CD4-positive, alpha-beta T cell (primary cell): ENCODE data around the gene TXNRD2. TPM values are rescaled to one million over a fixed set of nuclear protein-coding genes. Genes with fewer than 3 reads are reported as not detected.
A peak's percentile ranks its signal among the peaks of the same experiment; 100 is the strongest.

Source experiments
- ATAC-seq: fragments of 200-7000 bp; cut with Tn5 transposase; one replicate; pipeline ENCODE4 v1.10.0; 2022; ENCODE audit warnings: mild to moderate bottlenecking; ENCODE audit not compliant: poor library complexity
- CTCF ChIA-PET: fragments of 350-600 bp; sonication (Branson Sonifier 250); formaldehyde crosslinking; loops from one replicate; lab custom pipeline; 2021; ENCODE audit warnings: antibody characterized with exemption, inconsistent platforms; lab: Charles Lee
- POLR2A ChIA-PET: fragments of 350-600 bp; sonication (Branson Sonifier 250); formaldehyde crosslinking; loops from one replicate; lab custom pipeline; 2021; ENCODE audit warnings: antibody characterized with exemption, inconsistent platforms; lab: Charles Lee
- DNase-seq, 14 experiments: peaks; one replicate each; pipeline ENCODE4 v3.0.0-alpha.2; 2013 to 2020; ENCODE audit warnings: mixed read lengths in 2 of 14
- H3K27ac ChIP-seq, 2 donors: one replicate each; pipeline versions ENCODE4 v1.5.1 to v1.7.0; 2013; ENCODE audit warnings: low read length in 2 of 2, low read depth in 1 of 2, mild to moderate bottlenecking in 1 of 2
- H3K27me3 ChIP-seq, 2 experiments: 1 replicate in 1 of 2; 2 replicates in 1 of 2; pipeline versions ENCODE4 v1.6.1 to v1.7.0; 2013; ENCODE audit warnings: low read length in 2 of 2, control low read depth in 1 of 2, mild to moderate bottlenecking in 1 of 2, moderate library complexity in 1 of 2; ENCODE audit not compliant: insufficient read depth in 2 of 2, control insufficient read depth in 1 of 2
- H3K36me3 ChIP-seq: one replicate; pipeline ENCODE4 v1.6.1; 2013; ENCODE audit warnings: low read length, control low read depth; ENCODE audit not compliant: insufficient read depth
- H3K4me1 ChIP-seq: one replicate; pipeline ENCODE4 v1.6.1; 2013; ENCODE audit warnings: low read length, control low read depth; ENCODE audit not compliant: insufficient read depth
- H3K4me3 ChIP-seq: one replicate; pipeline ENCODE4 v1.5.1; 2013; ENCODE audit warnings: mild to moderate bottlenecking, low read length, moderate library complexity
- H3K9me3 ChIP-seq, 2 experiments: 1 replicate in 1 of 2; 2 replicates in 1 of 2; pipeline versions ENCODE4 v1.6.1 to v1.7.0; 2013; ENCODE audit warnings: low read length in 2 of 2, mild to moderate bottlenecking in 2 of 2, control low read depth in 1 of 2, moderate library complexity in 1 of 2; ENCODE audit not compliant: control insufficient read depth in 1 of 2, insufficient read depth in 1 of 2
- H3K27ac Mint-ChIP-seq: one replicate; pipeline ENCODE4 v1.8.0; 2020; ENCODE audit warnings: mixed read lengths
- H3K27me3 Mint-ChIP-seq: one replicate; pipeline ENCODE4 v1.8.0; 2021; ENCODE audit warnings: mixed read lengths
- H3K36me3 Mint-ChIP-seq: one replicate; pipeline ENCODE4 v1.8.0; 2021; ENCODE audit warnings: low read depth, mixed read lengths
- H3K4me1 Mint-ChIP-seq: one replicate; pipeline ENCODE4 v1.8.0; 2021; ENCODE audit warnings: low read depth, mixed read lengths
- H3K4me3 Mint-ChIP-seq: one replicate; pipeline ENCODE4 v1.8.0; 2020; ENCODE audit warnings: mild to moderate bottlenecking, mixed read lengths
- H3K9me3 Mint-ChIP-seq: one replicate; pipeline ENCODE4 v1.8.0; 2020; ENCODE audit warnings: mixed read lengths
- intact Hi-C, 2 experiments: fragments of 100-400 bp; cut with DNase I in 1 of 2; cut with micrococcal nuclease in 1 of 2; formaldehyde crosslinking; loops; one replicate each; pipeline versions ENCODE4 v1.15.1 to v1.9.0; 2023 to 2025; cut with DNase I, micrococcal nuclease
- total RNA-seq, 174 experiments: library from RNA in 2 of 174; stranded (reverse) in 2 of 174; gene quantifications; one replicate each; pipeline ENCODE4 v1.2.3 and lab custom pipeline; 2021 to 2026
- TF ChIP-seq, protein P1 (sequence below): fragments of 200-600 bp; IDR thresholded peaks from one replicate; pipeline ENCODE4 v1.8.0; 2022; ENCODE audit warnings: antibody characterized with exemption, mild to moderate bottlenecking

Gene TXNRD2
- total RNA-seq, 2 experiments from 2014 or later = 18.6 to 19.5 TPM

DNA sequence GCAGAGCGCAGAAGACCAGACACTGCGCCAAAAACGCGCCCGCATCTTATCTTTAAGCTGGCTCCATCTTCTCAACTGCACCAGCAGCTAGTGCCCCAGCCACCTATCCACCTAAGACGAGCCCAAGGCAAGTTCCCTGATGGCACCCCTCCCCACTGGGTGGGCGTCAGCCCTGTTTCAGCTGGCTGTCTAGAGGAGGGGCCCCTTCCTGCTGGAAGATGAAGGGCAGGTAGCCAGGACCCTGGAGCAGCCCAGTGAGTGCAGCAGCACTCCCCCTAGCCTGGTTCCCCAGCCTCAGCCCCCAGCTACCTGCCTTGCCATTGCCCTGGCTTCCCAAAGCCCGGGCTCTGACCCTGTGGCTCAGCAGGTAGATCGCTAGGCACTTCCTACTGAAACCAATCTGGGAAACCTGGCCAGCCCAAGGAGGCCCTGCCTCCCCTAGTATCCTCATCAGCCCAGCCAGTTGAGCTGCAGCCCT lies 46.8 kb upstream of the TXNRD2 start:
- Mint-ChIP-seq H3K4me1 (no peaks in the 10 kb centered on the region), H3K27me3 (no peaks in the 10 kb centered on the region), H3K4me3 (peak overlapping the region; percentile 54), H3K27ac (no peak overlapping the region), H3K9me3 (no peaks in the 10 kb centered on the region), H3K36me3 (no peaks in the 10 kb centered on the region)
- ATAC-seq = no peak
- Histone ChIP-seq H3K27me3 (peaks cover 0 to 2% of the 10 kb centered on the region in 2 experiments), H3K36me3 (no peaks in the 10 kb centered on the region), H3K27ac (no peak overlapping the region), H3K4me3 (no peak overlapping the region), H3K9me3 (no peaks in the 10 kb centered on the region), H3K4me1 (peaks cover 15% of the 10 kb centered on the region)
- intact Hi-C loops = loop anchor here in 1 of 2 experiments (5.0 kb wide), 1 partner anchor 89 kb away; no protein-coding TSS in a partner anchor
- DNase-seq = no peak
- ChIA-PET CTCF (interaction anchor here (0.6 kb wide), 1 partner anchor 87 kb away, joined by 3 read pairs; no protein-coding TSS in a partner anchor), POLR2A (interaction anchor here (1.0 kb wide), 1 partner anchor 33 kb away, joined by 3 read pairs; the partner anchor contains the start of gene TANGO2)
- TF ChIP-seq, protein P1, sequence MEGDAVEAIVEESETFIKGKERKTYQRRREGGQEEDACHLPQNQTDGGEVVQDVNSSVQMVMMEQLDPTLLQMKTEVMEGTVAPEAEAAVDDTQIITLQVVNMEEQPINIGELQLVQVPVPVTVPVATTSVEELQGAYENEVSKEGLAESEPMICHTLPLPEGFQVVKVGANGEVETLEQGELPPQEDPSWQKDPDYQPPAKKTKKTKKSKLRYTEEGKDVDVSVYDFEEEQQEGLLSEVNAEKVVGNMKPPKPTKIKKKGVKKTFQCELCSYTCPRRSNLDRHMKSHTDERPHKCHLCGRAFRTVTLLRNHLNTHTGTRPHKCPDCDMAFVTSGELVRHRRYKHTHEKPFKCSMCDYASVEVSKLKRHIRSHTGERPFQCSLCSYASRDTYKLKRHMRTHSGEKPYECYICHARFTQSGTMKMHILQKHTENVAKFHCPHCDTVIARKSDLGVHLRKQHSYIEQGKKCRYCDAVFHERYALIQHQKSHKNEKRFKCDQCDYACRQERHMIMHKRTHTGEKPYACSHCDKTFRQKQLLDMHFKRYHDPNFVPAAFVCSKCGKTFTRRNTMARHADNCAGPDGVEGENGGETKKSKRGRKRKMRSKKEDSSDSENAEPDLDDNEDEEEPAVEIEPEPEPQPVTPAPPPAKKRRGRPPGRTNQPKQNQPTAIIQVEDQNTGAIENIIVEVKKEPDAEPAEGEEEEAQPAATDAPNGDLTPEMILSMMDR = no peak

DNA sequence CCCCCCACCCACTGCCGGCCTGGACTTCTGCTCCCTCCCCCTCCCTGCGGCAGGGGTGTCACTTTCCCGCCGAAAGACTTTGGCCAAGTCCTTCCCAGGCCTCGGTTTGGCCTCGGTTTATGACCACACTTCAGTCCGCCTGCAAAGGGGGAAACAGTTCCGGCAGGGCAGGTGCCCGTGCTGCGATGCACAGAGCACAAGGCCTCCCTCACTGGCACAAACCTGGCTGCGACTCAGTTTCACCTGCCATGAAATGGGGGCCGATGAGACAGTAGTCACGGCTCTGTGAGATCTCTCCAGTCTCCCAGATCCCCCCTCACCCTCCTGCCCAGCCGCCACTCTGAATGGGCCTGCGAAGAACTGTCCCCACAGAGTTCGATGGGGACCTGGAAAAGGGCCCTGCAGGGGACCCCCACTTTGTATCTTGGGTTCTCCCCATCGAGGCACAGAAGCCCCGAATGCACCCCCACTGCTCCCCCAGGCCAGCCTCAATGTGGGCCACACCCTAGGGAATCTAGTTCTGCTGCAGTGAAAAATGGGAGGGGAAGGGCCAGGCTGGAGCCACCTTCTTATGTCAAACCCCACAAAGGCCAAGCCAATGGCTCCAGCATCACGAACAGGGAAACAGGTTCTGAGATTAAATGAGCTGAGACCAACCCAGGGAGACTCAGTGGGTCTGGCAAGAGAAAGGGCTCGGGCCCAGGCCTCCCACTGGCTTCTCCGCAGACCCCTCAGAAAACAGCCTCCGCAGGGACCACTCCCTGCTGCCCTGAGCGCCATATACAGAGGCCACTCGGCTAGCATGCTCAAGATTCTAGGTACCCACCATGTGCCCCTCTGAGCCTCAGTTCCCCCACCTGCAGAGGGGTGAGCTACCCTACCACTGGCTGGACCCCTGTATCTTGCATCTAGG lies 46.0 kb upstream of the TXNRD2 start:
- intact Hi-C loops = loop anchor here in 1 of 2 experiments (2.0 to 5.0 kb wide), 2 partner anchors 33 to 90 kb away; partner anchors contain the start of gene TANGO2
- ATAC-seq (no peak), DNase-seq (no peak)
- no peak overlapping the region for H3K27ac ChIP-seq
- no peaks in the 10 kb centered on the region for H3K36me3 ChIP-seq
- H3K36me3 Mint-ChIP-seq = no peaks in the 10 kb centered on the region
- TF ChIP-seq, protein P1 = no peak
- CTCF ChIA-PET = no interaction called here
- peaks cover 15% of the 10 kb centered on the region for H3K4me1 ChIP-seq
- no peaks in the 10 kb centered on the region for H3K4me1 Mint-ChIP-seq
- POLR2A ChIA-PET = interaction anchor here (1.0 kb wide), 1 partner anchor 34 kb away, joined by 3 read pairs; the partner anchor contains the start of gene TANGO2
- H3K27me3 ChIP-seq = peaks cover 0 to 2% of the 10 kb centered on the region in 2 experiments
- H3K9me3 Mint-ChIP-seq = no peaks in the 10 kb centered on the region
- H3K27ac Mint-ChIP-seq = no peak overlapping the region
- no peak overlapping the region for H3K4me3 ChIP-seq
- H3K27me3 Mint-ChIP-seq = no peaks in the 10 kb centered on the region
- no peaks in the 10 kb centered on the region for H3K9me3 ChIP-seq
- H3K4me3 Mint-ChIP-seq = peak overlapping the region; percentile 54

DNA sequence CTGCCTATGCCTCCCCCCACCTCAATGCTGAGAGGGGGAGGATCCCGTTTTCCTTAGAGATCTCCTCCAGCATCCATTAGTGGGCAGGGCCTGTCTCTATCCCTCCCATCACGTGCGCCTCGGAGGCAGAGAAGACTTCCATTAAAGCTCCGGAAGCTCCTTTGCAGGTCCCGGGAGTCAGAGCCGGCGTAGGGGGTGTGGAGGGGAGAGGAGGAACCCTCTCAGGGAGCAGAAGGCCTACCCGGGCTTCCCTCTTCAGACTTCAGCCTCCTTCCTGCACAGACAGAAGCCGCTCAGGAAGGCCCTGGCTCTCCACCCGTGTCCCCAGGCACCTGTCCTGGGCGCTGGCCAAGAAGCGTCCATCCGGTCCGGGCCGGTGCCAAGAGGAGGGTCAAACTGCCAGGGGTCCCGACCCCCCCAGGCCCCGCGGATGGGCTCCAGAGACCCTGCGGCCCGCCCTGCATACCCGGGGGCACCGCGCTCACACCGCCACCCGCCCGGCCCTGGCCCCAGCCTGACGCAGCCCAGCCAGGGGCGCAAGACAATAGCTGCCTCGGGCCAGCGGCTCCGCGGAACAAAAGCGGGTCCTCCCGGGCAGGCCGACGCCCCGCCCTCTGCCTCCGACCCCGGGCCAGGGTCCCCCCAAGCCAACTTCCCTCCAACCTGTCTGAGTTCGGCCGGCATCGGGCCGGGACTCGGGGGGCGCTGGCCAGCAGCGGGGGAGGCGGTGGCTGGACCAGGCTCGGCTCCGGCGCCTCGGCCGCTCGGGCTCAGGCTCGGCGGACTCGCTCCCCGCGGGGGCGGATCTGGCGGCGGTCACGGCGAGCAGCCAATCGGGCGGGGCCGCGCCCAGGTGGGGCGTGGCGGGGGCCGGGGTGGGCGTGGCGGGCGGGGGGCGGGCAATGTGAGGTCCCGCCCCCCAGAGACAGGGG lies 45.1 kb upstream of the TXNRD2 start:
- no peaks in the 10 kb centered on the region for H3K36me3 Mint-ChIP-seq
- H3K36me3 ChIP-seq = no peaks in the 10 kb centered on the region
- peak overlapping the region; percentile 68 for H3K4me3 Mint-ChIP-seq
- H3K4me1 ChIP-seq = peaks cover 15% of the 10 kb centered on the region
- H3K4me3 ChIP-seq = peak overlapping the region; percentile 41
- POLR2A ChIA-PET = interaction anchor here (1.1 kb wide), 1 partner anchor 34 kb away, joined by 3 read pairs; no protein-coding TSS in a partner anchor
- no peaks in the 10 kb centered on the region for H3K9me3 ChIP-seq
- CTCF ChIA-PET = no interaction called here
- no peak overlapping the region for H3K27ac Mint-ChIP-seq
- peak; percentile 31 to 82 (median 53) for DNase-seq
- no peaks in the 10 kb centered on the region for H3K27me3 Mint-ChIP-seq
- ATAC-seq = peak; percentile 81
- no peak overlapping the region for H3K27ac ChIP-seq
- H3K9me3 Mint-ChIP-seq = no peaks in the 10 kb centered on the region
- H3K27me3 ChIP-seq = peaks cover 0 to 2% of the 10 kb centered on the region in 2 experiments
- intact Hi-C loops = loop anchor here in 1 of 2 experiments (2.0 to 5.0 kb wide), 2 partner anchors 34 to 91 kb away; partner anchors contain the start of gene TANGO2
- no peaks in the 10 kb centered on the region for H3K4me1 Mint-ChIP-seq
- TF ChIP-seq, protein P1 = no peak
